OCI-LY7 (cell line): ENCODE measurements around the gene SLC7A7. TPM values are rescaled to one million over a fixed set of nuclear protein-coding genes. Genes with fewer than 3 reads are reported as not detected.
"Not testable (repeated sequence)": the region's sequence is repeated elsewhere in the genome, so short reads cannot be mapped to it uniquely, and the experiment has no call there.

Experiments
- BruUV-seq: library from RNA; stranded (reverse); fragments of 400-500 nt; replicated peaks from 2 replicates; lab custom pipeline; 2021; lab: Mats Ljungman, UMichigan
- CTCF ChIA-PET: fragments of 300-600 bp; sonication (Branson Sonifier 250); formaldehyde crosslinking; loops from one replicate; lab custom pipeline; 2022; ENCODE audit warnings: antibody characterized with exemption; ENCODE audit not compliant: unreplicated experiment; lab: Charles Lee
- POLR2A ChIA-PET: fragments of 300-600 bp; sonication (Branson Sonifier 250); formaldehyde crosslinking; loops from one replicate; lab custom pipeline; 2022; ENCODE audit warnings: antibody characterized with exemption; lab: Charles Lee
- DNase-seq: peaks from one replicate; pipeline ENCODE4 v3.0.0-alpha.2; 2015; ENCODE audit warnings: low spot score
- H2AFZ ChIP-seq: fragments of 200-600 bp; sonication (generic), shearing (Covaris generic); 2 replicates; pipeline ENCODE4 v1.6.1; 2014; ENCODE audit warnings: mild to moderate bottlenecking, antibody characterized with exemption, low read length, moderate library complexity
- H3K27ac ChIP-seq: fragments of 200-600 bp; sonication (generic); 2 replicates; pipeline ENCODE4 v1.5.1; 2014; ENCODE audit warnings: mixed run types, low read depth, mild to moderate bottlenecking, moderate library complexity, low read length, inconsistent platforms; ENCODE audit not compliant: poor library complexity, severe bottlenecking
- H3K36me3 ChIP-seq: fragments of 200-600 bp; sonication (generic); 2 replicates; pipeline ENCODE4 v1.6.1; 2014; ENCODE audit warnings: mild to moderate bottlenecking, antibody characterized with exemption, low read length, moderate library complexity, mixed read lengths; ENCODE audit not compliant: insufficient read depth
- H3K4me1 ChIP-seq: fragments of 200-600 bp; sonication (generic); 2 replicates; pipeline ENCODE4 v1.5.1; 2014; ENCODE audit warnings: mild to moderate bottlenecking, low read length; ENCODE audit not compliant: insufficient read depth, poor library complexity, severe bottlenecking
- H3K4me2 ChIP-seq: fragments of 200-600 bp; sonication (generic); 2 replicates; pipeline ENCODE4 v1.6.1; 2014; ENCODE audit warnings: mild to moderate bottlenecking, low read length
- H3K4me3 ChIP-seq: fragments of 200-600 bp; sonication (generic); 2 replicates; pipeline ENCODE4 v1.5.1; 2014; ENCODE audit warnings: mild to moderate bottlenecking, low read depth, low read length; ENCODE audit not compliant: poor library complexity, severe bottlenecking
- H3K79me2 ChIP-seq: fragments of 200-600 bp; sonication (generic); 2 replicates; pipeline ENCODE4 v1.6.1; 2016; ENCODE audit warnings: low read depth, mild to moderate bottlenecking, low read length, moderate library complexity, mixed read lengths; ENCODE audit not compliant: insufficient read depth
- H3K9me2 ChIP-seq: fragments of 200-600 bp; sonication (generic); 2 replicates; pipeline ENCODE4 v1.6.1; 2016; ENCODE audit warnings: mild to moderate bottlenecking, low read length, mixed read lengths; ENCODE audit not compliant: insufficient read depth
- H3K9me3 ChIP-seq: fragments of 200-600 bp; sonication (generic); 2 replicates; pipeline ENCODE4 v1.6.1; 2014; ENCODE audit warnings: mild to moderate bottlenecking, mixed run types, low read length, mixed read lengths
- H4K20me1 ChIP-seq: fragments of 200-600 bp; sonication (generic); 2 replicates; pipeline ENCODE4 v1.6.1; 2014; ENCODE audit warnings: mild to moderate bottlenecking, antibody characterized with exemption, low read length, moderate library complexity, mixed read lengths; ENCODE audit not compliant: insufficient read depth
- EZH2phosphoT487 ChIP-seq: fragments of 200-600 bp; sonication (generic); IDR thresholded peaks from 2 replicates; pipeline ENCODE4 v1.6.1; 2018; ENCODE audit warnings: low read depth, borderline replicate concordance, mild to moderate bottlenecking, mixed run types, antibody characterized with exemption, low read length, moderate library complexity, mixed read lengths
- intact Hi-C: fragments of 100-400 bp; cut with micrococcal nuclease; formaldehyde crosslinking; loops from one replicate; pipeline ENCODE4 v1.10.0; 2022; ENCODE audit not compliant: unreplicated experiment
- total RNA-seq, 2 experiments: library from RNA; depleted of rRNA in 1 of 2; stranded (reverse); fragments of >200 nt in 1 of 2; shearing (Covaris generic) in 1 of 2; gene quantifications; 2 replicates each; pipeline ENCODE4 v1.2.3, GENCODE V29; 2014 to 2022
- TF ChIP-seq, protein P1 (sequence below): fragments of 200-600 bp; sonication (generic); conservative IDR thresholded peaks from 2 replicates; pipeline ENCODE4 v1.5.1; 2014; ENCODE audit warnings: mild to moderate bottlenecking, antibody characterized with exemption, low read length, moderate library complexity, mixed read lengths

Gene SLC7A7
- total RNA-seq, 2 experiments from 2014 or later: 30.6 to 59.2 TPM

DNA sequence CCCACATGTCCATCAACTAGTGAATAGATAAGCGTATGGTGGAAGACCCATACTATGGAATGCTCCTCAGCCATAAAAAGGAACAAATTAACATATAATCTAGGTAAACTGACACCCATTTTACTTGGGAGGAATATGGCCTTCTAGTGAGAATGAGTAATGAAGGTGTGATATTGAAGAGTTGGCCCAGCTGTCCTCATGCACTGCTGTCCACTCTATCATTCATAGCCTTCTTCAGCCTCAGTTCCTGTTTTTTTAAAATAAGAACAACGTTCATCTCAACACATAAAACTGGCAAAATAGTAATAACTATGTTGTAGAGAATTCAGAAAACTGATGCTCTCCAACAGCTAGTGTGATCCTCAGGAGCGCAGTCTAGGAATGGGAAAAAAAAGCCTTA lies 75.2 kb downstream of the SLC7A7 start:
- no peaks in the 10 kb centered on the region for H4K20me1 ChIP-seq
- intact Hi-C loops: no loop called here
- POLR2A ChIA-PET: no interaction called here
- no peak overlapping the region for H3K4me3 ChIP-seq
- H2AFZ ChIP-seq: no peak overlapping the region
- no peak overlapping the region for H3K27ac ChIP-seq
- TF ChIP-seq, protein P1, sequence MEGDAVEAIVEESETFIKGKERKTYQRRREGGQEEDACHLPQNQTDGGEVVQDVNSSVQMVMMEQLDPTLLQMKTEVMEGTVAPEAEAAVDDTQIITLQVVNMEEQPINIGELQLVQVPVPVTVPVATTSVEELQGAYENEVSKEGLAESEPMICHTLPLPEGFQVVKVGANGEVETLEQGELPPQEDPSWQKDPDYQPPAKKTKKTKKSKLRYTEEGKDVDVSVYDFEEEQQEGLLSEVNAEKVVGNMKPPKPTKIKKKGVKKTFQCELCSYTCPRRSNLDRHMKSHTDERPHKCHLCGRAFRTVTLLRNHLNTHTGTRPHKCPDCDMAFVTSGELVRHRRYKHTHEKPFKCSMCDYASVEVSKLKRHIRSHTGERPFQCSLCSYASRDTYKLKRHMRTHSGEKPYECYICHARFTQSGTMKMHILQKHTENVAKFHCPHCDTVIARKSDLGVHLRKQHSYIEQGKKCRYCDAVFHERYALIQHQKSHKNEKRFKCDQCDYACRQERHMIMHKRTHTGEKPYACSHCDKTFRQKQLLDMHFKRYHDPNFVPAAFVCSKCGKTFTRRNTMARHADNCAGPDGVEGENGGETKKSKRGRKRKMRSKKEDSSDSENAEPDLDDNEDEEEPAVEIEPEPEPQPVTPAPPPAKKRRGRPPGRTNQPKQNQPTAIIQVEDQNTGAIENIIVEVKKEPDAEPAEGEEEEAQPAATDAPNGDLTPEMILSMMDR: no peak
- TF ChIP-seq EZH2phosphoT487: no peak
- no peak for DNase-seq
- H3K79me2 ChIP-seq: no peaks in the 10 kb centered on the region
- no peak overlapping the region for H3K4me2 ChIP-seq
- no peaks in the 10 kb centered on the region for H3K9me2 ChIP-seq
- peaks cover 4% of the 10 kb centered on the region; the same call in 1 of the 2 replicates for H3K9me3 ChIP-seq
- no TSS peak for BruUV-seq
- H3K4me1 ChIP-seq: no peaks in the 10 kb centered on the region
- CTCF ChIA-PET: interaction anchor here (0.8 kb wide), 1 partner anchor 82 kb away, joined by 3 read pairs; no protein-coding TSS in a partner anchor
- no peaks in the 10 kb centered on the region for H3K36me3 ChIP-seq

DNA sequence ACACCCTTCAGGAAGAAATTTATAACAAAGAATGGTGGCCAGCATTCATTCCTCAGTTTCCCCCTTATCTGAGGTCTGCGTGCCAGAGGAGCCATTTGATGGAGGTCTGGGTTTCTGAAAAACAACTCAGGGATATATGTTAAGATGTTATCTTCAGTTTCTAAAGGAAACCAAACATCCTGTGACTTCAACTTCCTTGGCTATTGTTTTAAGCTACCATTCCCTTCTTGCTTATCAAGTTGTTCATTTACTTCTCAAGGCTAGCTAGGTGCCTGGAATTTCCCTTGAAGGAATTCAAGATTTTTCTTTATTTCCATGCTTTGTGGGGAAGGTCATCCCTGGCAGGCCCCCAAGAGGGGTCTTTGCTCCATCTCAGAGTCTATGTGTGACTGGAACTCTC lies 75.8 kb downstream of the SLC7A7 start:
- no peak overlapping the region for H3K4me3 ChIP-seq
- no peaks in the 10 kb centered on the region for H3K9me2 ChIP-seq
- CTCF ChIA-PET: interaction anchor here (0.8 kb wide), 1 partner anchor 82 kb away, joined by 3 read pairs; no protein-coding TSS in a partner anchor
- POLR2A ChIA-PET: no interaction called here
- no peak overlapping the region for H3K4me2 ChIP-seq
- no peak overlapping the region for H2AFZ ChIP-seq
- H3K27ac ChIP-seq: no peak overlapping the region
- no peak for DNase-seq
- TF ChIP-seq, protein P1: no peak
- H3K4me1 ChIP-seq: no peaks in the 10 kb centered on the region
- no peaks in the 10 kb centered on the region for H3K36me3 ChIP-seq
- no peaks in the 10 kb centered on the region for H3K79me2 ChIP-seq
- BruUV-seq: no TSS peak
- peaks cover 4% of the 10 kb centered on the region; the same call in 1 of the 2 replicates for H3K9me3 ChIP-seq
- intact Hi-C loops: no loop called here
- H4K20me1 ChIP-seq: no peaks in the 10 kb centered on the region

DNA sequence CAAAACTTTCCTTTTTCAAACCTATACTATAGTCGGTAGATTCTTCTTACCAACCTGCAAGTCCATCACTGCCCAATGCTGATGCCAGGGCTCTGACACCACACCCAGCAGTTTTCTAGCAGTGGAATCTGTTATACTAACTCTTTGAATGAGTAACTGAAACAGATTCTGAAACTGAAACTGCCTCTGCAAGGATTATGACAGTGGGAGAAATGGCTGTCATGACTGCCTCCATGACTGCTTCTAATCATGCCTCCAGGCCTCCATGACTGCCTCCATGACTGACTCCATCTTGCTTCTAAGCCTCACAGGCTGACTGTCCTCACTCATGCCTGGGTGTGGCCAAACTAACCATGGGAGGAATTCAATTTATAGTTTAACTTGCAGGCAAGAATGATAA lies 78.2 kb downstream of the SLC7A7 start:
- H3K4me2 ChIP-seq: no peak overlapping the region
- no peaks in the 10 kb centered on the region for H4K20me1 ChIP-seq
- no peak overlapping the region for H3K4me3 ChIP-seq
- intact Hi-C loops: no loop called here
- H3K4me1 ChIP-seq: no peaks in the 10 kb centered on the region
- TF ChIP-seq EZH2phosphoT487: no peak
- TF ChIP-seq, protein P1: no peak
- DNase-seq: no peak
- BruUV-seq: no TSS peak
- POLR2A ChIA-PET: no interaction called here
- CTCF ChIA-PET: no interaction called here
- H3K27ac ChIP-seq: no peak overlapping the region
- no peaks in the 10 kb centered on the region for H3K9me2 ChIP-seq
- H3K36me3 ChIP-seq: no peaks in the 10 kb centered on the region
- no peaks in the 10 kb centered on the region for H3K79me2 ChIP-seq
- H3K9me3 ChIP-seq: peaks cover 4% of the 10 kb centered on the region; the same call in 1 of the 2 replicates
- H2AFZ ChIP-seq: no peak overlapping the region

DNA sequence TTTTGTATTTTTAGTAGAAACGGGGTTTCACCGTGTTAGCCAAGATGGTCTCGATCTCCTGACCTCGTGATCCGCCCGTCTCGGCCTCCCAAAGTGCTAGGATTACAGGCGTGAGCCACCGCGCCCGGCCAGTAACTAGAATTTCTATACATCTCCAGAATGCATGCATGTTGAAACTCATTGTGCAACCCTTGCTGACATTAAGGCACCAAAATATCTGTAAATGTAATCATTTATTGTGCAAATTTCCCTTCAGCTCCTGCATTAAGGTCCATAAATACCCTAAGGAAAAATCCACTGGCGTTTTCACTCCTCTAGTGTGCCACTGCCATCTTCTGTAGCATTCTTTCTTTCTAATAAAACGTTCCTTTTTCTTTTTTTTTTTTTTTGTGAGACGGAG lies 78.9 kb downstream of the SLC7A7 start:
- H3K79me2 ChIP-seq, CTCF ChIA-PET, H3K27ac ChIP-seq, H3K36me3 ChIP-seq, H3K4me2 ChIP-seq, H3K4me3 ChIP-seq, BruUV-seq, H4K20me1 ChIP-seq, intact Hi-C loops, POLR2A ChIA-PET, H3K9me2 ChIP-seq, H3K4me1 ChIP-seq, H3K9me3 ChIP-seq, DNase-seq, H2AFZ ChIP-seq: not testable (repeated sequence)
